ENCODE results near the gene LDLRAD3.

Gene LDLRAD3

GRCh38 chr11:36129955-36130354 lies 186.1 kb downstream of the LDLRAD3 start:
- no peak for DNase-seq (ENCODE audit: extremely low spot score)
- TF ChIP-seq SP1 (IDR thresholded peaks at IDR 0.05) (no peak), ELF4 (IDR thresholded peaks at IDR 0.05) (no peak)
- ChIA-PET POLR2A (no interaction called here), CTCF (interaction anchor here (0.7 to 1.1 kb wide), 3 partner anchors 12 to 363 kb away, joined by 3 read pairs; no protein-coding TSS in a partner anchor)

- DNase-seq (ENCODE audit: extremely low spot score), result no peak
- CTCF ChIA-PET, result interaction anchor here (0.7 to 1.1 kb wide), 3 partner anchors 12 to 362 kb away, joined by 3 read pairs; no protein-coding TSS in a partner anchor
- POLR2A ChIA-PET, result no interaction called here
- no peak for TF ChIP-seq SUZ12 (IDR thresholded peaks at IDR 0.05)
These were observed 186.5 kb downstream of the LDLRAD3 start for GRCh38 chr11:36130401-36130800.

GRCh38 chr11:36131721-36132397 lies 188.0 kb downstream of the LDLRAD3 start:
- CTCF ChIA-PET, result interaction anchor here (0.6 to 2.7 kb wide), 11 partner anchors 9 to 337 kb away, joined by 3 to 11 read pairs (median 4); no protein-coding TSS in a partner anchor
- POLR2A ChIA-PET, result no interaction called here
- TF ChIP-seq L3MBTL2 (conservative IDR thresholded peaks at IDR 0.05) (no peak), ZNF384 (IDR thresholded peaks at IDR 0.05) (no peak), FOXK2 (IDR thresholded peaks at IDR 0.05) (no peak), ELF4 (IDR thresholded peaks at IDR 0.05) (no peak), LEF1 (IDR thresholded peaks at IDR 0.05; ENCODE audit: borderline replicate concordance) (no peak), PKNOX1 (IDR thresholded peaks at IDR 0.05) (no peak), FOXM1 (IDR thresholded peaks at IDR 0.05; ENCODE audit: borderline replicate concordance) (no peak)
- DNase-seq (ENCODE audit: extremely low spot score), result peak; percentile 43

GRCh38 chr11:36132940-36133339 lies 189.1 kb downstream of the LDLRAD3 start:
- DNase-seq (ENCODE audit: extremely low spot score), result no peak
- CTCF ChIA-PET, result interaction anchor here (2.7 kb wide), 1 partner anchor 311 kb away, joined by 11 read pairs; no protein-coding TSS in a partner anchor
- TF ChIP-seq SP1 (IDR thresholded peaks at IDR 0.05) (no peak), FOXK2 (IDR thresholded peaks at IDR 0.05) (no peak), ARNT (IDR thresholded peaks at IDR 0.05) (no peak), NFRKB (IDR thresholded peaks at IDR 0.05) (no peak), FOXA1 (IDR thresholded peaks at IDR 0.05) (no peak), LEF1 (IDR thresholded peaks at IDR 0.05; ENCODE audit: borderline replicate concordance) (no peak), L3MBTL2 (conservative IDR thresholded peaks at IDR 0.05) (no peak), ZNF384 (IDR thresholded peaks at IDR 0.05) (no peak), CTBP1 (IDR thresholded peaks at IDR 0.05; ENCODE audit: borderline replicate concordance) (no peak), BHLHE40 (IDR thresholded peaks at IDR 0.05; ENCODE audit: borderline replicate concordance) (no peak)
- POLR2A ChIA-PET, result no interaction called here

- ChIA-PET CTCF (no interaction called here), POLR2A (no interaction called here)
- TF ChIP-seq FOXM1 (IDR thresholded peaks at IDR 0.05; ENCODE audit: borderline replicate concordance), result no peak
- no peak for TF ChIP-seq ELF4 (IDR thresholded peaks at IDR 0.05)
These were observed 191.2 kb downstream of the LDLRAD3 start for GRCh38 chr11:36135076-36135475.

GRCh38 chr11:36139767-36140166 lies 195.9 kb downstream of the LDLRAD3 start:
- TF ChIP-seq SP1 (IDR thresholded peaks at IDR 0.05) (no peak), FOXK2 (IDR thresholded peaks at IDR 0.05) (no peak), L3MBTL2 (conservative IDR thresholded peaks at IDR 0.05) (no peak), ELF4 (IDR thresholded peaks at IDR 0.05) (no peak)
- POLR2A ChIA-PET, result no interaction called here
- CTCF ChIA-PET, result no interaction called here
- DNase-seq (ENCODE audit: extremely low spot score), result no peak

More at GRCh38 chr11:36135076-36135475, 191.2 kb downstream of the LDLRAD3 start:
- no peak for DNase-seq (ENCODE audit: extremely low spot score)

- CTCF ChIA-PET, result interaction anchor here (1.0 kb wide), 2 partner anchors 10 to 11 kb away, joined by 3 to 5 read pairs; no protein-coding TSS in a partner anchor
- POLR2A ChIA-PET, result interaction anchor here (0.6 kb wide), 1 partner anchor 13 kb away, joined by 3 read pairs; no protein-coding TSS in a partner anchor
- TF ChIP-seq BHLHE40 (IDR thresholded peaks at IDR 0.05; ENCODE audit: borderline replicate concordance), result no peak
- no peak for TF ChIP-seq FOXM1 (IDR thresholded peaks at IDR 0.05; ENCODE audit: borderline replicate concordance)
- TF ChIP-seq FOXA1 (IDR thresholded peaks at IDR 0.05), result no peak
- TF ChIP-seq SUZ12 (IDR thresholded peaks at IDR 0.05), result no peak
- TF ChIP-seq FOXK2 (IDR thresholded peaks at IDR 0.05), result no peak
- TF ChIP-seq ELF4 (IDR thresholded peaks at IDR 0.05), result no peak
- no peak for TF ChIP-seq TARDBP (IDR thresholded peaks at IDR 0.05)
- TF ChIP-seq PKNOX1 (IDR thresholded peaks at IDR 0.05), result no peak
- no peak for TF ChIP-seq LEF1 (IDR thresholded peaks at IDR 0.05; ENCODE audit: borderline replicate concordance)
- DNase-seq (ENCODE audit: extremely low spot score), result no peak
These were observed 197.5 kb downstream of the LDLRAD3 start for GRCh38 chr11:36141196-36141953.

GRCh38 chr11:36141956-36142355 lies 198.1 kb downstream of the LDLRAD3 start:
- ChIA-PET POLR2A (interaction anchor here (0.6 kb wide), 1 partner anchor 13 kb away, joined by 3 read pairs; no protein-coding TSS in a partner anchor), CTCF (interaction anchor here (1.0 kb wide), 2 partner anchors 10 to 12 kb away, joined by 3 to 5 read pairs; no protein-coding TSS in a partner anchor)
- TF ChIP-seq ARNT (IDR thresholded peaks at IDR 0.05) (no peak), CTBP1 (IDR thresholded peaks at IDR 0.05; ENCODE audit: borderline replicate concordance) (no peak), BHLHE40 (IDR thresholded peaks at IDR 0.05; ENCODE audit: borderline replicate concordance) (no peak), ELF4 (IDR thresholded peaks at IDR 0.05) (no peak), LEF1 (IDR thresholded peaks at IDR 0.05; ENCODE audit: borderline replicate concordance) (no peak), FOXM1 (IDR thresholded peaks at IDR 0.05; ENCODE audit: borderline replicate concordance) (no peak), SP1 (IDR thresholded peaks at IDR 0.05) (no peak), TARDBP (IDR thresholded peaks at IDR 0.05) (no peak), NFRKB (IDR thresholded peaks at IDR 0.05) (no peak), HDGF (IDR thresholded peaks at IDR 0.05; ENCODE audit: borderline replicate concordance) (no peak), ZNF384 (IDR thresholded peaks at IDR 0.05) (no peak), FOXK2 (IDR thresholded peaks at IDR 0.05) (no peak), PKNOX1 (IDR thresholded peaks at IDR 0.05) (no peak), L3MBTL2 (conservative IDR thresholded peaks at IDR 0.05) (no peak), FOXA1 (IDR thresholded peaks at IDR 0.05) (no peak), SUZ12 (IDR thresholded peaks at IDR 0.05) (no peak)
- no peak for DNase-seq (ENCODE audit: extremely low spot score)

Measured in HEK293T (cell line).